Fibroblast of lung (primary cell): ENCODE data around the gene AKR1C2.
"Not testable (repeated sequence)": the region's sequence is repeated elsewhere in the genome, so short reads cannot be mapped to it uniquely, and the experiment has no call there.

Experiments
- EZH2 ChIP-seq: IDR thresholded peaks from 2 replicates; pipeline ENCODE4 v1.5.1; 2012; ENCODE audit warnings: low read length, control low read depth, mild to moderate bottlenecking; ENCODE audit errors: missing control alignments
- TF ChIP-seq, protein P1 (sequence below), 2 donors: IDR thresholded peaks in 1 of 2; conservative IDR thresholded peaks in 1 of 2; 1 replicate in 1 of 2; 2 replicates in 1 of 2; pipeline ENCODE4 v1.5.1; 2011 to 2012; ENCODE audit warnings: low read length in 2 of 2, control low read depth in 1 of 2, inconsistent platforms in 1 of 2, low read depth in 1 of 2, mild to moderate bottlenecking in 1 of 2

DNA sequence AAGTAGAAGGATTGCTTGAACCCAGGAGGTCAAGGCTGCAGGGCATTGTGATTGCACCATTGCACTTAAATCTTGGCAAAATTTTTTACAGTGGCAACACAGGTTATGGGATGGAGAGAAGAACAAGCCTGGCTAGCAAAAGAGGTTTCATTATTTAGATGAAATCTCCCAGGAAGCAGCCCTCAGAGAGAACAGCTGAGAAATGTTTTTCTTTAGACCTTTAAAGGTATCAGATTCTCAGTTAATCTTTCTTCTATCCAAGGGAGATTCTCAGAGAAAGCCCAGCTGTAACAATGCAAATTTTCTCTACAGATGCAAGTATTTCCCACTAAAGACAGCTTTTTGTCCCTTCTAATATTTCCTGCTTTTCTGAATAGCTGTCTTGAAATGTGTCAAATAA, 60.2 kb downstream of the AKR1C2 start:
- not testable (repeated sequence) for TF ChIP-seq EZH2
- TF ChIP-seq, protein P1, sequence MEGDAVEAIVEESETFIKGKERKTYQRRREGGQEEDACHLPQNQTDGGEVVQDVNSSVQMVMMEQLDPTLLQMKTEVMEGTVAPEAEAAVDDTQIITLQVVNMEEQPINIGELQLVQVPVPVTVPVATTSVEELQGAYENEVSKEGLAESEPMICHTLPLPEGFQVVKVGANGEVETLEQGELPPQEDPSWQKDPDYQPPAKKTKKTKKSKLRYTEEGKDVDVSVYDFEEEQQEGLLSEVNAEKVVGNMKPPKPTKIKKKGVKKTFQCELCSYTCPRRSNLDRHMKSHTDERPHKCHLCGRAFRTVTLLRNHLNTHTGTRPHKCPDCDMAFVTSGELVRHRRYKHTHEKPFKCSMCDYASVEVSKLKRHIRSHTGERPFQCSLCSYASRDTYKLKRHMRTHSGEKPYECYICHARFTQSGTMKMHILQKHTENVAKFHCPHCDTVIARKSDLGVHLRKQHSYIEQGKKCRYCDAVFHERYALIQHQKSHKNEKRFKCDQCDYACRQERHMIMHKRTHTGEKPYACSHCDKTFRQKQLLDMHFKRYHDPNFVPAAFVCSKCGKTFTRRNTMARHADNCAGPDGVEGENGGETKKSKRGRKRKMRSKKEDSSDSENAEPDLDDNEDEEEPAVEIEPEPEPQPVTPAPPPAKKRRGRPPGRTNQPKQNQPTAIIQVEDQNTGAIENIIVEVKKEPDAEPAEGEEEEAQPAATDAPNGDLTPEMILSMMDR (conservative IDR thresholded peaks at IDR 0.05 in 1 of 2, IDR thresholded peaks at IDR 0.05 in 1 of 2; ENCODE audit: low read depth in 1 of 2, low read length in 2 of 2), result not testable (repeated sequence)
